Dermis lymphatic vessel endothelial cell (primary cell): ENCODE data around the gene CLCA4. TPM values are rescaled to one million over a fixed set of nuclear protein-coding genes. Genes with fewer than 3 reads are reported as not detected.

Experiments
- total RNA-seq: library from RNA; depleted of rRNA; stranded (reverse); fragments of >200 nt; gene quantifications from 2 replicates; pipeline ENCODE4 v1.2.1, GENCODE V29; 2014

Gene CLCA4, protein sequence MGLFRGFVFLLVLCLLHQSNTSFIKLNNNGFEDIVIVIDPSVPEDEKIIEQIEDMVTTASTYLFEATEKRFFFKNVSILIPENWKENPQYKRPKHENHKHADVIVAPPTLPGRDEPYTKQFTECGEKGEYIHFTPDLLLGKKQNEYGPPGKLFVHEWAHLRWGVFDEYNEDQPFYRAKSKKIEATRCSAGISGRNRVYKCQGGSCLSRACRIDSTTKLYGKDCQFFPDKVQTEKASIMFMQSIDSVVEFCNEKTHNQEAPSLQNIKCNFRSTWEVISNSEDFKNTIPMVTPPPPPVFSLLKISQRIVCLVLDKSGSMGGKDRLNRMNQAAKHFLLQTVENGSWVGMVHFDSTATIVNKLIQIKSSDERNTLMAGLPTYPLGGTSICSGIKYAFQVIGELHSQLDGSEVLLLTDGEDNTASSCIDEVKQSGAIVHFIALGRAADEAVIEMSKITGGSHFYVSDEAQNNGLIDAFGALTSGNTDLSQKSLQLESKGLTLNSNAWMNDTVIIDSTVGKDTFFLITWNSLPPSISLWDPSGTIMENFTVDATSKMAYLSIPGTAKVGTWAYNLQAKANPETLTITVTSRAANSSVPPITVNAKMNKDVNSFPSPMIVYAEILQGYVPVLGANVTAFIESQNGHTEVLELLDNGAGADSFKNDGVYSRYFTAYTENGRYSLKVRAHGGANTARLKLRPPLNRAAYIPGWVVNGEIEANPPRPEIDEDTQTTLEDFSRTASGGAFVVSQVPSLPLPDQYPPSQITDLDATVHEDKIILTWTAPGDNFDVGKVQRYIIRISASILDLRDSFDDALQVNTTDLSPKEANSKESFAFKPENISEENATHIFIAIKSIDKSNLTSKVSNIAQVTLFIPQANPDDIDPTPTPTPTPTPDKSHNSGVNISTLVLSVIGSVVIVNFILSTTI
- total RNA-seq, result not detected in 2 replicates

GRCh38 chr1:86546787-86547221 lies at the start of gene CLCA4:
TSS of gene CLCA4 (plus strand) at chr1:86547078. CDS start at chr1:86547120, 42 bp downstream.

Other genes with a start within 250 kb of the CLCA4 start
- 27.8 and 44.0 TPM in 2 replicates for gene ODF2L, start 150.8 kb upstream of the CLCA4 start, total RNA-seq
- gene CLCA2, start 122.9 kb upstream of the CLCA4 start, total RNA-seq, result under 0.01 TPM in 1 of 2 replicates, not detected in the other
- gene CLCA1, start 78.2 kb upstream of the CLCA4 start, total RNA-seq, result not detected in 2 replicates
- 42.8 and 43.7 TPM in 2 replicates for gene SH3GLB1, start 157.5 kb downstream of the CLCA4 start, total RNA-seq